ENCODE measurements around the gene SPPL3. TPM values are rescaled to one million over a fixed set of nuclear protein-coding genes. Genes with fewer than 3 reads are reported as not detected.
"Not testable (repeated sequence)": the region's sequence is repeated elsewhere in the genome, so short reads cannot be mapped to it uniquely, and the experiment has no call there.

SPPL3 gene
- total RNA-seq, 1 donor from 2014 or later, result 28.5 TPM

- no peak for DNase-seq
Observed at GRCh38 chr12:120843472-120843871, 60.7 kb downstream of the SPPL3 start.

- no peak for DNase-seq
Observed at GRCh38 chr12:120842595-120842994, 61.6 kb downstream of the SPPL3 start.

GRCh38 chr12:120841525-120841924 is 62.6 kb downstream of the SPPL3 start:
- DNase-seq, result no peak

GRCh38 chr12:120839503-120839902 is 64.7 kb downstream of the SPPL3 start:
- DNase-seq, result no peak

GRCh38 chr12:120838629-120839383 is 65.4 kb downstream of the SPPL3 start:
- DNase-seq, result not testable (repeated sequence)

- no peak for DNase-seq
Observed at GRCh38 chr12:120836114-120836684, 68.0 kb downstream of the SPPL3 start.

- DNase-seq, result no peak
Observed at GRCh38 chr12:120835657-120836056, 68.5 kb downstream of the SPPL3 start.

GRCh38 chr12:120835304-120835612 is 68.9 kb downstream of the SPPL3 start:
- DNase-seq, result no peak

- DNase-seq, result no peak
Observed at GRCh38 chr12:120834489-120835303, 69.5 kb downstream of the SPPL3 start.

- no peak for DNase-seq
Observed at GRCh38 chr12:120833849-120834248, 70.3 kb downstream of the SPPL3 start.

- DNase-seq, result no peak
Observed at GRCh38 chr12:120832737-120833136, 71.4 kb downstream of the SPPL3 start.

GRCh38 chr12:120831648-120832267 is 72.4 kb downstream of the SPPL3 start:
- no peak for DNase-seq

GRCh38 chr12:120830966-120831365 is 73.2 kb downstream of the SPPL3 start:
- DNase-seq, result no peak

GRCh38 chr12:120830052-120830940 is 73.9 kb downstream of the SPPL3 start:
- DNase-seq, result no peak

- DNase-seq, result no peak
Observed at GRCh38 chr12:120826335-120826734, 77.8 kb downstream of the SPPL3 start.

- DNase-seq, result no peak
Observed at GRCh38 chr12:120825337-120825736, 78.8 kb downstream of the SPPL3 start.

GRCh38 chr12:120822832-120823503 is 81.2 kb downstream of the SPPL3 start:
- DNase-seq, result no peak

GRCh38 chr12:120821878-120822277 is 82.3 kb downstream of the SPPL3 start:
- no peak for DNase-seq

GRCh38 chr12:120820884-120821510 is 83.2 kb downstream of the SPPL3 start:
- peak; percentile 5 for DNase-seq

GRCh38 chr12:120818416-120818815 is 85.7 kb downstream of the SPPL3 start:
- DNase-seq, result peak; percentile 15
